GM21786 (cell line): ENCODE measurements around the gene P2RX5.

Experiments
- ATAC-seq: cut with Tn5 transposase; IDR thresholded peaks from one replicate; pipeline ENCODE4 v1.9.1; 2021; ENCODE audit not compliant: unreplicated experiment

Gene P2RX5

DNA sequence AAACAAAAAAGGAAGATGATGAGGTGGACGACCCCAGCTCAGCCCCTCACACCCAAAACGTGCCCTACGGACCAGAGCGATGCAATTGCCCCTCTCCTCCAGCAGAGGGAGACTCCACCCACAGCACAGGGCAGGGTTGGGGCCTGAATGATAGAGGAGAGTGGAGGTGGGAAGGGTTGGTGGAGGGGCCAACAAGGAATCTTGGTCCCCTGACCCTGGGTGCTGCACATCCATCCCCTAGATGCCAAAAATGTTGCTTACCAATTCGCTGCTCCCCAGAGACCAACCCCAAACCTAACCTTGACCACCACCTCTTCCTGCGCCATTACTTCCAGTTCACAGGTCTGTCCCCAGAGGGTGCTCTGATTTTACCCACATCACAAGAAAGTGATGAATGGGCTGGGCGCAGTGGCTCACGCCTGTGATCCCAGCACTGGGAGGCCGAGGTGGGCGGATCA is 12.9 kb downstream of the P2RX5 start:
- ATAC-seq, result no peak

- ATAC-seq, result no peak
These were observed 13.9 kb downstream of the P2RX5 start for GRCh38 chr17:3682033-3682432.

DNA sequence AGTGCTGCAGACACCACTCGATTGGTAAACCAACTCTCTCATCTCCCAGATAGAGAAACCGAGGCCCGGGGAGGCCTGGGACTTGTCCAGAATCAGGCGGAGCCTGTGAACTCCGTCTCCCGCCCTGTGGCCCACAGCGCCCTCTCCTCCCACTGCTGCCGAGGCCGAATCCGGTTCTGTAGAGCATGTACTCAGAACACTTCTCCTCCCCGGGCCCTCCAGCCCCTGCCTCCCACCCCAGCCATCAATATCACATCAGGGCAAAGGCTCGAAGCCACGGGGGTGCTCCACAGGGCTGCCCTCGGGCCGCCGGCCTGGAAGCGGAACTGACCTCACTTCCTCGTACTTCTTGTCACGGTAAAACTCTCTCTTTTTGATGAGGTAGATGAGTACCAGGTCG is 14.4 kb downstream of the P2RX5 start:
- no peak for ATAC-seq

DNA sequence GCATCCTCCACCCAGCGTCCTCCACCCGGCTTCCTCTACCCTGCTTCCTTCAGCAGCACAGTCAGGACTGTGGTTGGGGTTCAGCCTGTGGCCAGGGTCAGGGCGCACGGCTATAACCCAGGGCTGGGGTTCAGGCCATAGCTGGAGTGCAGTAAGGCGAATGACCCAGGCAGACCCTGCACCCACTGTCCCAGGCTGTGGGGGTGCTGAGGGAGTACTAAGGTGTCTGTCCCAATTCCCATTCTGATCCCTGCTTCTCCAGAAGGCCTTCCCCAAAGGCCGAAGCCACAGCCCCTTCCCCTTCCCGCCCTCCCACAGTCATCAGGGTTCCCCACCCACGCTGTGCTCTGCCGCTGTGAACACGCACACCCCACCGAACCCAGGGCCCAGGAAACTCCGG is 14.9 kb downstream of the P2RX5 start:
- ATAC-seq, result no peak

DNA sequence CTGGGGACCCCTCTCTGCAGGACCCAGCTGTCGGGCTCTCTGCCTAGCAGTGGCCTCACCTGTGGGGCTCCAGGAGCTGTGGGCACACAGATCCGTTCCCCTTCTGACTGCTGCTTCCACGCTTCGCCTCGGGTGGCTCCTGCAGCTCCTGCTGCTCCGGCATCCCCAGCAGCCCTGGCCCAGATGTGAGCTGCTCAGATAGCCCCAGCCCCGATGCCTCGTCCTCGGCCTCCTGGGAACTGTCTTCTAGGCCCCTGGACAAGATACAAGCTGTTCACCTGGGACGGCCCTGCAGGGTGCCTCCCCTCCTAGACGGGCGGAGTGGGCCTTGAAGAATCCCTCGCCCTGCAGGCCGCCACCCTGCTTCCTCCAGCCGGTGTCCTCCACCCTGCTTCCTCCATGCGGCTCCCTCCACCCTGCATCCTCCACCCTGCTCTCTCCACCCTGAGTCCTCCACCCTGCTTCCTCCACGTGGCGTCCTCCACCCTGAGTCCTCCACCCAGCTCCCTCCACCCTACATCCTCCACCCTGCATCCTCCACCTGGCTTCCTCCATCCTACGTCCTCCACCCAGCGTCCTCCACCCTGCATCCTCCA is 16.3 kb downstream of the P2RX5 start:
- no peak for ATAC-seq

GRCh38 chr17:3678821-3679530 is 17.0 kb downstream of the P2RX5 start:
- ATAC-seq, result no peak

DNA sequence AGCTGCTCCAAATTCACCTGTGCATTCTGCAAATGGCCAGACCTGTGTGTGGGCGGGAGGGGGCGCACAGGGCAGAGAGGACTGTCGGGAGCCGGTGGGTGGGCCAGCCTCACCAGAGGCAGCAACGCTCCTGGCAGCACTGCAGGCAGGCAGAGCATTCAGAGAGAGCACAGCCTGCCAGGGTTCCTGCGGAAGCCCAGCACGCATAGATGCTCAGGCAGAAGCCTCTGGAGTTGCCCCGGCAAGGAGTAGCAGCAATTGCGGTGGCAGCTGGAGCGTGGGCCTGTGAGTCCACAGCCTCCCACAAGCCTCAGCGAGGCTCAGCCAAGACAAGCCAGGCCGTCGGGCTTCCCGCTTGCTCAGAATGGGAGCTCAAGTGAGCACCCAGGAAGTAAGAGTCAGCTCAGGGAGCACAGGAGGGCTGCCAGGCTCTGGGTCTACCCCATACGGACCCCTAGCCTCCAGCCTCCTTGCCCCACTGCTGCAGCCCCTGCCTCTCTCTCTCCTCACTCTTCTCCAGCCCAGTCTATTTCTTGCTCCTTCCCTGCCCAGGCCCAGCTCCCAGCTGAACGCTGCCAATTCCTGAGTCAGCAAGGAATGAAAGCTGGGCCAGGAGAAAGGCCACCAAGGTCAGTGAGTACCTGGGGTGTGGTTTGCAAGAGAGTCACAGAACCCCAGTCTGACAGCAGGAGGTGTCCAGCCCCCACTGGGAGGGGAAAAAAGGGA is 17.7 kb downstream of the P2RX5 start:
- no peak for ATAC-seq

DNA sequence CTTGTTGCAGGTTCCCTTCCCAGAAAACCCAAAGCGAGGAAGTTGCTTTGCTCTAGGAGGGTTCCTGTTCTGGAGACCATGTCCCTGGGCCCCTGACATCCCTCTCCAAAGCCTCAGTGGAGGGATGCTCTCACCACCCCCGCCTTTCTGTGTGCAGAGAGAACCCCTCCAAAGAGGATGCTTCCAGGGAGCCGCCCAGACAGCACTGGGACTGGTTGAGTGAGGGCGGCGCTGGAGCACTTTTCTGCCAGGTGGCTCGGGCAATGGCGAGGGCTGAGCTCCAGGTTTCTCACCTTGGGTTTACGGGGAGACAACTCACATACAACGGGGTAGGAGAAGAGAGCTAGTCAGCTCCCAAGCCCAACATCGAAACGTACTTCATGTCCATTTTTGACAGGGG is 20.1 kb downstream of the P2RX5 start:
- no peak for ATAC-seq

DNA sequence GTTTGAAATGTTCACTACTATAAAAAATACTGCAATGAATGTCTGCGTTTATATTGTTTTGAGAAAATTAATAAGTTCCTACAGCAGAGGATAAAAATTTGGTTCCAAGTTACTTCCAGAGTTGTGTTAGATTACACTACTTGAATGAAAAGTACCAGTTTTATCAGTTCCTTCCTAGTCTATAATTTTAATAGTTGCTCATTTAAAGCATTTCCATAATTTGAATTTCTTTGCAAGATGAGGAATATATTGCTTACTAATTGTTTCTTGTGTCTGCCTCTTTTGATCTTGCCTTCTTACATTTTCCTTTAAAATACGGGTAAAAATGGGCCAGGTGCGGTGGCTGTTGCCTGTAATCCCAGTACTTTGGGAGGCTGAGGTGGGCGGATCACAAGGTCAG is 23.4 kb downstream of the P2RX5 start:
- no peak for ATAC-seq

DNA sequence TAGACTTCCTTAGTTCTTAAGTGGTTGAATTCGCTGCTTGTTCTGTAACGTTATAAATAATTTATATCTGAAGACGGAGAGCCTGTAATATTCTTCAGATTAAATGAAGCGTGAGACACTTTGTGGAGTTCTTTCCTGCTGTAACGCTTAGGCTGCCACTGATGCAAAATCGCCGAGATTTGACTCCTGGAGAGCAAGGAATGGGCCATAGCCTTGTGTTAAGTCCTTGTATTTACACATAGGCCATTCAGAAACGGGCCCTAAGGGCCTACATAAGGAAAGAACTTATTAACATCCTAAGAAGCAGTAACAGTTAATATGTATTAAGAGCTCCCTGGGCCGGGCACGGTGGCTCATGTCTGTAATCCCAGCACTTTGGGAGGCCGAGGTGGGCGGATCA is 26.4 kb downstream of the P2RX5 start:
- ATAC-seq, result no peak

- ATAC-seq, result no peak
These were observed 26.9 kb downstream of the P2RX5 start for GRCh38 chr17:3669085-3669347.

DNA sequence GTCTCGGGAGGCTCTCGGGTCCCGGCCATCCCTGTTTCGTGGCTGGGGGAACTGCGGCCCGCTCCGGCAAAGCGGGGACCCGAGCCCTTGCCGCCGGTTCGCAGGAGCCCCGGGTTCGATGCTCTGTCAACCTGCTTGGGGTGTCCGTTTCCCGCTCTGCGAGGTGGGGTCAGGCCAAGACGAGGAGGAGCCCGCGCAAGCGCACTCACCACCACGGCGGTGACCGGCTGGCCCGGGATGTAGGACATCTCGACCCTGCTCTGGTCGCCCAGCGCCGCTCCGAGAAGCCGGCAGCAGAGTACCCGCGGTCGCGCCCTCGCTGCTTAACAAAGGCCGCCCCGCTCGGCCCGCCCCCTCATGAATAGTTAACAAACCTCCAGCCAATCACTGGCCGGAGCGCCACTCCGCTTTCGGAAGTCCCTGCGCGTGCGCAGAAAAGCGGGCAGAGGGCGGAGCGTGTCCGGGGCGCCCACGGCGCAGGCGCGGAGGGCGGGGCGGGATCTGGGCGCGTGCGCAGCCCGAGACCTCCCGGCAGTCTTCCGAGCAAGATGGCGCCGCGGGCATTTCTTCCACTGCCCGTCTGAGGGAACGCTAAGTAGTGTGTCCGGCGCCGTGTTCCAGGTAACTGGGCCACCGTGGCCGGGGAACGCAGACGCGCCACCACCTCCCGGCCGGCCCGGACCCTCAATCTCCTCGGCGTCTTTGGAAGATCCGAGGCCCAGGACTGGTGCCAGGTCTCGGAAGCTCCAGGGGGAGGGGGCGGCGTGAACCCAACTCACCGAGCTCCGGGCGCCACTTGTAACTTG is 27.5 kb downstream of the P2RX5 start, which contains the start of the genes EMC6 and TAX1BP3:
TSS of gene EMC6 (plus strand) at position 534 of the 806 bp plus-strand sequence. CDS start 335 bp downstream, outside the sequence.
TSS of gene TAX1BP3 (minus strand) at position 300 of the 806 bp plus-strand sequence. CDS start at position 248, 52 bp downstream.
- ATAC-seq, result peak; percentile 94

GRCh38 chr17:3667366-3668278 is 28.3 kb downstream of the P2RX5 start:
- peak; percentile 9 for ATAC-seq

GRCh38 chr17:3666516-3666915 is 29.4 kb downstream of the P2RX5 start:
- no peak for ATAC-seq

- ATAC-seq, result no peak
These were observed 30.1 kb downstream of the P2RX5 start for GRCh38 chr17:3665834-3666233.

DNA sequence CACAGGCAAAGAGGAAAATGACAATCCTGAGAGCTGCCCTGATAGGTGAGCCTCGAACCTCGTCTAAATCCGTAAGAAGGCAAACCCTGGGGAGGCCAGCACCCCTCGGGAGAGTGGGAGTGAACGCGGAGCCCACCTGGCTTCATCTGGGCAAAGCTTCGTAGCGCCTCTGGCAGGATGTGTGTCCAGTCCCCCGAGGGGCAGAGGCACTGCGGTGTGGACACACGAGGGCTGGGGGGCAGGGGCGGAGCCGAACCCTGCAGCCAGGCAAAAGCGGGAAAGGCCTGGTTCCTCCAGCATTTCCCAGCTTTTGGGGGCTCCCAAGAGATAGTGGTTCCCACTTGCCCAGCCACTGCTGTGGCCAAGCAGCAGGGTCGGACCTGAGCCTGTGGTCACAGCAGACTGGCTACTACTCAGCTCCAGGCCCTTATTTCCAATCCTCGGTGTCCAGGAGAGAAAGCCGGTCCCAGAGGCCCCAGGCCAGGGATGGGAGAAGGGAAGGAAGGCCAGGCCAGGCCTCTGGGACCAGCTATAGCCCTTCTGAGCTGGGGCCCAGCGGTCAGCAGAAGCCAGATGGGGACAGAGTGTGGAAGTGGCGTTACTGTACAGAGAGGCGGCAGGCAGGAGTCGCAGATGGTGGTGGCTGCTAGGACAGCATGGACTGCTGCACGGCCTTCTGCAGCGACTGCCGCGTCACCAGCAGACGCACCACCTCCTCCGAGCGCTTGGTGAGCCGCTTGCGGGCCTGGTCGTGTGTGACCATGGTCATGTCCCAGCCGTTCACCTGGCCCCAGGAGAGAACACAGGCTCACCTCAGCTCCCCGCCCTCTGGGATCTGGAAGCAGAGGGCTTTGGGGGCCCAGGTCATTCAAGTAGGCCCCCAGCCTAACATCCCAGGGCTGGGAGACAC is 32.6 kb downstream of the P2RX5 start:
- no peak for ATAC-seq

DNA sequence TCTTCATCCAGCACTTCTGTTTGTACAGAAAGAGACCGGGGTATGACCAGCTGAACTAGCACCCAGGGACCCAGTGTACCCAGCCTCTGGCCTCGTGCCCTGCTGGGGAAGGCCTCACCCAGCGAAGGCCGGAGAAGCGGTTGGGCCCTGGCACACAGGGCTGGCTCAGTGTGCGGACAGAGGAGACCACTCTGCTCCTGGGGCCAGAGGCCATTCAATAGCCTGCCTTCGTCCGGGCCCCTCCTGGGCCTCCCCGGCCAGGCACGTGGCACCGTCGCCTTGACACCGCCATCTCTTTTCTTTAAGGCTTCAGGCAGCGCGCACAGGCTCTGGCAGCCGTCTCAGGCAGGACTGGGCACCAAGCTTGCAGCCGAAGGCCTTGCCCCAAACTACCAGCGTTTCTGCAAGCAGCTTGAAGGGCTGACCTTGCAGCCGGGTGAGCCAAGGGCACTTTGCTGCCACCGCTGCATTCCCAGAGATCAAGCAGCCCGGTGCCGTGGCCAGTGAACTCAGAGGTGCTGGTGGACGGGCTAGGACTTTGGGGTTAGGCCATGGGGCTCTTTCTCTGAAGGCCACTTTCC is 35.6 kb downstream of the P2RX5 start:
- ATAC-seq, result no peak

DNA sequence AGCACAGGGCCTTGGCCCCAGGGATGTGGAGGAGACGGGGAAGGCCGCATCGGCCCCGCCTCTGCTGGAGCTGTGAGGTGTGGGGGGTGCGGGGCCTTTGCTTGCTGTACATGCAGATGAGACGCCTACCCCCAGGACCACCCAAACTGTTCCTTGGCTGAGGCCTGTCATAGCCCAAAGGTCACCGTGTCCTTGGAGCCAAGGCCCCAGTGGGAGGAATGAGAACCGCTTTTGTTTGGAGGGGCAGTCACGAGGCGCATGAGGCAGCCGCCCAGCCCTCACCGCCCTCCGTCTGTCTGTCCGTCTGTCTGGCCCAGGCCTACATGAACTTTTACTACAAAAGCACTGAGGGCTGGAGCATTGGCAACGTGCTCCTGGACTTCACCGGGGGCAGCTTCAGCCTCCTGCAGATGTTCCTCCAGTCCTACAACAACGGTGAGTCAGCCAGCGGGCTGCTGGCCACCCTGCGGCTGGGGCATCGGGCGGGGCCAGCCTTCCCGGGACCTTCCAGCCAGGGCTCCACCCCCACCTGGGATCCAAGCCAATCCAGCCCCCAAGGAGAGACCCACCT is 36.3 kb downstream of the P2RX5 start:
- no peak for ATAC-seq
